Measurements from ENCODE around the gene PCDHGC3.

PCDHGC3 gene

DNA sequence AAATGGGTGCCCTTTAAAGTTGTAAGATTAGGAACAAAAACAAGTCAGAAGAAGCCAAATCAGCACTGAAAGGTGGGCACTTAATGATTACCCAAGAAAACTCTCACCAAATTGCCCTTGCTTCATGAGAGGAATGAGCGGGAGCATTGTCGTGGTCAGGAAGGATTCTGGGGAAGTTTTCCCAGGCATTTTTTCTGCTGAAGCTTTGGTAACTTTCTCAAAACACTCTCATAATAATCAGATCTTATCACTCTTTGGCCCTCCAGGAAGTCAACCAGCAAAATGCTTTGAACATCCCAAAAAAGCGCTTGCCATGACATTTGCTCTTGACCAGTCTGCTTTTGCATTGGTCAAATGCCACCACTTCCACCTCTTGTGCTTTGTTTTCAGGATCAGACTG, 10.4 kb upstream of the PCDHGC3 start:
- Histone ChIP-seq H3K27me3 (ENCODE audit: insufficient read depth, low read depth, severe bottlenecking) (no peaks in the 10 kb centered on the region), H3K4me3 (ENCODE audit: low read depth, low read length) (no peak overlapping the region), H3K36me3 (no peaks in the 10 kb centered on the region), H3K9me3 (ENCODE audit: severe bottlenecking) (no peaks in the 10 kb centered on the region), H3K27ac (no peak overlapping the region)
- TF ChIP-seq, protein P1, sequence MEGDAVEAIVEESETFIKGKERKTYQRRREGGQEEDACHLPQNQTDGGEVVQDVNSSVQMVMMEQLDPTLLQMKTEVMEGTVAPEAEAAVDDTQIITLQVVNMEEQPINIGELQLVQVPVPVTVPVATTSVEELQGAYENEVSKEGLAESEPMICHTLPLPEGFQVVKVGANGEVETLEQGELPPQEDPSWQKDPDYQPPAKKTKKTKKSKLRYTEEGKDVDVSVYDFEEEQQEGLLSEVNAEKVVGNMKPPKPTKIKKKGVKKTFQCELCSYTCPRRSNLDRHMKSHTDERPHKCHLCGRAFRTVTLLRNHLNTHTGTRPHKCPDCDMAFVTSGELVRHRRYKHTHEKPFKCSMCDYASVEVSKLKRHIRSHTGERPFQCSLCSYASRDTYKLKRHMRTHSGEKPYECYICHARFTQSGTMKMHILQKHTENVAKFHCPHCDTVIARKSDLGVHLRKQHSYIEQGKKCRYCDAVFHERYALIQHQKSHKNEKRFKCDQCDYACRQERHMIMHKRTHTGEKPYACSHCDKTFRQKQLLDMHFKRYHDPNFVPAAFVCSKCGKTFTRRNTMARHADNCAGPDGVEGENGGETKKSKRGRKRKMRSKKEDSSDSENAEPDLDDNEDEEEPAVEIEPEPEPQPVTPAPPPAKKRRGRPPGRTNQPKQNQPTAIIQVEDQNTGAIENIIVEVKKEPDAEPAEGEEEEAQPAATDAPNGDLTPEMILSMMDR (IDR thresholded peaks at IDR 0.05; ENCODE audit: low read depth, low read length), result no peak
- no peak for DNase-seq

DNA sequence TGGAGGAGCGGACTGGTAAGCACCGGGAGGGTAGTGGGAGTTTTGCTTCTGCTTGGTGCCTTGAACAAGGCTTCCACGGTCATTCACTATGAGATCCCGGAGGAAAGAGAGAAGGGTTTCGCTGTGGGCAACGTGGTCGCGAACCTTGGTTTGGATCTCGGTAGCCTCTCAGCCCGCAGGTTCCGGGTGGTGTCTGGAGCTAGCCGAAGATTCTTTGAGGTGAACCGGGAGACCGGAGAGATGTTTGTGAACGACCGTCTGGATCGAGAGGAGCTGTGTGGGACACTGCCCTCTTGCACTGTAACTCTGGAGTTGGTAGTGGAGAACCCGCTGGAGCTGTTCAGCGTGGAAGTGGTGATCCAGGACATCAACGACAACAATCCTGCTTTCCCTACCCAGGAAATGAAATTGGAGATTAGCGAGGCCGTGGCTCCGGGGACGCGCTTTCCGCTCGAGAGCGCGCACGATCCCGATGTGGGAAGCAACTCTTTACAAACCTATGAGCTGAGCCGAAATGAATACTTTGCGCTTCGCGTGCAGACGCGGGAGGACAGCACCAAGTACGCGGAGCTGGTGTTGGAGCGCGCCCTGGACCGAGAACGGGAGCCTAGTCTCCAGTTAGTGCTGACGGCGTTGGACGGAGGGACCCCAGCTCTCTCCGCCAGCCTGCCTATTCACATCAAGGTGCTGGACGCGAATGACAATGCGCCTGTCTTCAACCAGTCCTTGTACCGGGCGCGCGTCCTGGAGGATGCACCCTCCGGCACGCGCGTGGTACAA, 556 bp downstream of the PCDHGC3 start:
- TF ChIP-seq, protein P1 (IDR thresholded peaks at IDR 0.05; ENCODE audit: low read depth, low read length), result no peak
- Histone ChIP-seq H3K9me3 (ENCODE audit: severe bottlenecking) (peaks cover 6% of the 10 kb centered on the region), H3K36me3 (no peaks in the 10 kb centered on the region), H3K27me3 (ENCODE audit: insufficient read depth, low read depth, severe bottlenecking) (no peaks in the 10 kb centered on the region), H3K4me3 (ENCODE audit: low read depth, low read length) (peak overlapping the region; percentile 58), H3K27ac (no peak overlapping the region)
- DNase-seq, result no peak

DNA sequence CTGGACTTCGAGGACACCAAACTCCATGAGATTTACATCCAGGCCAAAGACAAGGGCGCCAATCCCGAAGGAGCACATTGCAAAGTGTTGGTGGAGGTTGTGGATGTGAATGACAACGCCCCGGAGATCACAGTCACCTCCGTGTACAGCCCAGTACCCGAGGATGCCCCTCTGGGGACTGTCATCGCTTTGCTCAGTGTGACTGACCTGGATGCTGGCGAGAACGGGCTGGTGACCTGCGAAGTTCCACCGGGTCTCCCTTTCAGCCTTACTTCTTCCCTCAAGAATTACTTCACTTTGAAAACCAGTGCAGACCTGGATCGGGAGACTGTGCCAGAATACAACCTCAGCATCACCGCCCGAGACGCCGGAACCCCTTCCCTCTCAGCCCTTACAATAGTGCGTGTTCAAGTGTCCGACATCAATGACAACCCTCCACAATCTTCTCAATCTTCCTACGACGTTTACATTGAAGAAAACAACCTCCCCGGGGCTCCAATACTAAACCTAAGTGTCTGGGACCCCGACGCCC, 1.3 kb downstream of the PCDHGC3 start:
- Histone ChIP-seq H3K4me3 (ENCODE audit: low read depth, low read length) (no peak overlapping the region), H3K36me3 (no peaks in the 10 kb centered on the region), H3K27me3 (ENCODE audit: insufficient read depth, low read depth, severe bottlenecking) (no peaks in the 10 kb centered on the region), H3K9me3 (ENCODE audit: severe bottlenecking) (peaks cover 6% of the 10 kb centered on the region), H3K27ac (no peak overlapping the region)
- DNase-seq, result no peak
- TF ChIP-seq, protein P1 (IDR thresholded peaks at IDR 0.05; ENCODE audit: low read depth, low read length), result no peak

DNA sequence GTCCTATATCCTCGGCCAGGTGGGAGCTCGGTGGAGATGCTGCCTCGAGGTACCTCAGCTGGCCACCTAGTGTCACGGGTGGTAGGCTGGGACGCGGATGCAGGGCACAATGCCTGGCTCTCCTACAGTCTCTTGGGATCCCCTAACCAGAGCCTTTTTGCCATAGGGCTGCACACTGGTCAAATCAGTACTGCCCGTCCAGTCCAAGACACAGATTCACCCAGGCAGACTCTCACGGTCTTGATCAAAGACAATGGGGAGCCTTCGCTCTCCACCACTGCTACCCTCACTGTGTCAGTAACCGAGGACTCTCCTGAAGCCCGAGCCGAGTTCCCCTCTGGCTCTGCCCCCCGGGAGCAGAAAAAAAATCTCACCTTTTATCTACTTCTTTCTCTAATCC, 2.0 kb downstream of the PCDHGC3 start:
- H3K4me3 ChIP-seq (ENCODE audit: low read depth, low read length), result no peak overlapping the region
- DNase-seq, result no peak

GRCh38 chr5:141478321-141478945, 2.7 kb downstream of the PCDHGC3 start:
- TF ChIP-seq, protein P1 (IDR thresholded peaks at IDR 0.05; ENCODE audit: low read depth, low read length), result no peak
- DNase-seq, result no peak
- Histone ChIP-seq H3K36me3 (no peaks in the 10 kb centered on the region), H3K4me3 (ENCODE audit: low read depth, low read length) (no peak overlapping the region), H3K9me3 (ENCODE audit: severe bottlenecking) (peaks cover 6% of the 10 kb centered on the region), H3K27me3 (ENCODE audit: insufficient read depth, low read depth, severe bottlenecking) (no peaks in the 10 kb centered on the region), H3K27ac (no peak overlapping the region)

More for the DNA sequence above, 2.0 kb downstream of the PCDHGC3 start:
- TF ChIP-seq, protein P1 (IDR thresholded peaks at IDR 0.05; ENCODE audit: low read depth, low read length), result no peak
- no peaks in the 10 kb centered on the region for H3K36me3 ChIP-seq
- no peak overlapping the region for H3K27ac ChIP-seq
- no peaks in the 10 kb centered on the region for H3K27me3 ChIP-seq (ENCODE audit: insufficient read depth, low read depth, severe bottlenecking)
- peaks cover 6% of the 10 kb centered on the region for H3K9me3 ChIP-seq (ENCODE audit: severe bottlenecking)

All from WERI-Rb-1 (cell line).